H9 (cell line): Measurements from ENCODE around the gene PAX8. TPM values are rescaled to one million over a fixed set of nuclear protein-coding genes. Genes with fewer than 3 reads are reported as not detected.

Source experiments
- DNase-seq: peaks from one replicate; pipeline ENCODE4 v3.0.0-alpha.2; 2017
- H2AFZ ChIP-seq: one replicate; pipeline ENCODE4 v1.6.1; 2013; ENCODE audit warnings: mild to moderate bottlenecking, low read length, control low read depth, moderate library complexity
- H2AK5ac ChIP-seq: 2 replicates; pipeline ENCODE4 v1.6.1; 2013; ENCODE audit warnings: low read length, control low read depth, mixed read lengths; ENCODE audit not compliant: insufficient read length
- H2BK120ac ChIP-seq: one replicate; pipeline ENCODE4 v1.6.1; 2013; ENCODE audit warnings: low read depth, mild to moderate bottlenecking, low read length, control low read depth, inconsistent platforms; ENCODE audit not compliant: poor library complexity, severe bottlenecking
- H2BK12ac ChIP-seq: 2 replicates; pipeline ENCODE4 v1.6.1; 2013; ENCODE audit warnings: low read length, control low read depth, mixed read lengths, low read depth; ENCODE audit not compliant: insufficient read length
- H2BK15ac ChIP-seq: 2 replicates; pipeline ENCODE4 v1.6.1; 2013; ENCODE audit warnings: low read depth, low read length, control low read depth
- H2BK20ac ChIP-seq: one replicate; pipeline ENCODE4 v1.6.1; 2013; ENCODE audit warnings: low read depth, mild to moderate bottlenecking, low read length, control low read depth, inconsistent platforms; ENCODE audit not compliant: poor library complexity, severe bottlenecking
- H2BK5ac ChIP-seq: 2 replicates; pipeline ENCODE4 v1.6.1; 2013; ENCODE audit warnings: low read length, control low read depth, mixed read lengths; ENCODE audit not compliant: insufficient read length
- H3K14ac ChIP-seq: 2 replicates; pipeline ENCODE4 v1.6.1; 2013; ENCODE audit warnings: low read length, control low read depth; ENCODE audit not compliant: insufficient read depth
- H3K18ac ChIP-seq: 2 replicates; pipeline ENCODE4 v1.6.1; 2013; ENCODE audit warnings: low read depth, mild to moderate bottlenecking, mixed read lengths, low read length, control low read depth; ENCODE audit not compliant: insufficient read length
- H3K23ac ChIP-seq: 2 replicates; pipeline ENCODE4 v1.6.1; 2013; ENCODE audit warnings: low read length, control low read depth, mixed read lengths, low read depth; ENCODE audit not compliant: insufficient read length
- H3K23me2 ChIP-seq: 2 replicates; pipeline ENCODE4 v1.6.1; 2013; ENCODE audit warnings: low read depth, mild to moderate bottlenecking, mixed read lengths, low read length, control low read depth; ENCODE audit not compliant: insufficient read length, poor library complexity, severe bottlenecking
- H3K27ac ChIP-seq: 2 replicates; pipeline ENCODE4 v1.5.1; 2013; ENCODE audit warnings: low read length, control low read depth, mixed read lengths, low read depth; ENCODE audit not compliant: insufficient read length
- H3K27me3 ChIP-seq: 2 replicates; pipeline ENCODE4 v1.6.1; 2013; ENCODE audit warnings: low read length, control low read depth, inconsistent platforms; ENCODE audit not compliant: insufficient read depth
- H3K4ac ChIP-seq: 2 replicates; pipeline ENCODE4 v1.6.1; 2013; ENCODE audit warnings: low read depth, mild to moderate bottlenecking, control low read depth, inconsistent platforms, low read length, moderate library complexity
- H3K4me1 ChIP-seq: 2 replicates; pipeline ENCODE4 v1.6.1; 2013; ENCODE audit warnings: low read length, control low read depth, inconsistent platforms; ENCODE audit not compliant: insufficient read depth
- H3K4me2 ChIP-seq: 2 replicates; pipeline ENCODE4 v1.6.1; 2013; ENCODE audit warnings: low read length, control low read depth, mixed read lengths; ENCODE audit not compliant: insufficient read length, insufficient read depth
- H3K56ac ChIP-seq: 2 replicates; pipeline ENCODE4 v1.6.1; 2013; ENCODE audit warnings: low read depth, mild to moderate bottlenecking, mixed read lengths, low read length, control low read depth; ENCODE audit not compliant: insufficient read length
- H3K79me1 ChIP-seq: 2 replicates; pipeline ENCODE4 v1.6.1; 2013; ENCODE audit warnings: low read depth, mild to moderate bottlenecking, moderate library complexity, low read length, control low read depth, inconsistent platforms; ENCODE audit not compliant: insufficient read depth, poor library complexity, severe bottlenecking
- H3K79me2 ChIP-seq: 2 replicates; pipeline ENCODE4 v1.6.1; 2013; ENCODE audit warnings: low read length, control low read depth, inconsistent platforms; ENCODE audit not compliant: insufficient read depth
- H3K9ac ChIP-seq: 2 replicates; pipeline ENCODE4 v1.6.1; 2013; ENCODE audit warnings: low read length, control low read depth, mixed read lengths; ENCODE audit not compliant: insufficient read length; ENCODE audit errors: extremely low read depth
- H3K9me3 ChIP-seq: one replicate; pipeline ENCODE4 v1.6.1; 2013; ENCODE audit warnings: low read depth, low read length, inconsistent platforms; ENCODE audit not compliant: control insufficient read depth
- H3T11ph ChIP-seq: one replicate; pipeline ENCODE4 v1.6.1; 2013; ENCODE audit warnings: mild to moderate bottlenecking, low read length, control low read depth, inconsistent platforms
- H4K20me1 ChIP-seq: one replicate; pipeline ENCODE4 v1.6.1; 2013; ENCODE audit not compliant: control insufficient read depth, insufficient read length, insufficient read depth
- H4K5ac ChIP-seq: 2 replicates; pipeline ENCODE4 v1.6.1; 2013; ENCODE audit warnings: low read depth, mild to moderate bottlenecking, mixed read lengths, low read length, control low read depth; ENCODE audit not compliant: insufficient read length
- H4K8ac ChIP-seq: replicated peaks from 2 replicates; pipeline ENCODE4 v1.6.1; 2013; ENCODE audit warnings: low read length, control low read depth, mixed read lengths, low read depth; ENCODE audit not compliant: insufficient read length
- H4K91ac ChIP-seq: 2 replicates; pipeline ENCODE4 v1.6.1; 2013; ENCODE audit warnings: low read depth, mild to moderate bottlenecking, moderate library complexity, mixed read lengths, low read length, control low read depth; ENCODE audit not compliant: insufficient read length
- H3K27ac Mint-ChIP-seq, 3 experiments: 2 replicates in 2 of 3; 3 replicates in 1 of 3; pipeline ENCODE4 v1.8.0; 2020 to 2021; ENCODE audit warnings: mixed read lengths in 3 of 3, mild to moderate bottlenecking in 1 of 3, moderate library complexity in 1 of 3
- H3K27me3 Mint-ChIP-seq: 2 replicates; pipeline ENCODE4 v1.8.0; 2021; ENCODE audit warnings: low read depth, mild to moderate bottlenecking, moderate library complexity, mixed read lengths
- H3K36me3 Mint-ChIP-seq, 3 experiments: 2 replicates in 2 of 3; 3 replicates in 1 of 3; pipeline ENCODE4 v1.8.0; 2020 to 2021; ENCODE audit warnings: low read depth in 3 of 3, mixed read lengths in 3 of 3; ENCODE audit not compliant: insufficient read depth in 1 of 3
- H3K4me1 Mint-ChIP-seq, 2 experiments: 2 replicates each; pipeline ENCODE4 v1.8.0; 2020; ENCODE audit warnings: mixed read lengths in 2 of 2
- H3K4me3 Mint-ChIP-seq, 2 experiments: 2 replicates in 1 of 2; 3 replicates in 1 of 2; pipeline ENCODE4 v1.8.0; 2020 to 2021; ENCODE audit warnings: mild to moderate bottlenecking in 2 of 2, mixed read lengths in 2 of 2, moderate library complexity in 1 of 2
- H3K9me3 Mint-ChIP-seq, 2 experiments: 2 replicates in 1 of 2; 3 replicates in 1 of 2; pipeline ENCODE4 v1.8.0; 2020; ENCODE audit warnings: mild to moderate bottlenecking in 2 of 2, mixed read lengths in 2 of 2, moderate library complexity in 1 of 2
- CTCF ChIP-seq: fragments of 200-600 bp; sonication (generic); conservative IDR thresholded peaks from 3 replicates; pipeline ENCODE4 v1.8.0; 2021; ENCODE audit warnings: antibody characterized with exemption, mild to moderate bottlenecking
- WGBS: extraction: QIAGEN DNeasy Blood & Tissue Kit; methylation state at CpG from one replicate; pipeline ENCODE4 v1.1.7; 2013; ENCODE audit warnings: missing lambda C conversion rate, low lambda C conversion rate, mixed read lengths; ENCODE audit not compliant: insufficient read length; ENCODE audit errors: extremely low coverage; 5-methylcytosine and 5-hydroxymethylcytosine counted together
- total RNA-seq: library from RNA; stranded (reverse); gene quantifications from 2 replicates; pipeline ENCODE4 v1.2.1, GENCODE V29; 2021

Gene PAX8
- total RNA-seq, 1 experiment from 2014 or later: not detected

- H3K14ac ChIP-seq: no peak overlapping the region
- H3K4me1 Mint-ChIP-seq: peaks cover 12 to 13% of the 10 kb centered on the region in 2 experiments
- H3K36me3 Mint-ChIP-seq: no peaks in the 10 kb centered on the region; a peak in 1 of 7 replicates
Measured at GRCh38 chr2:113183264-113183663, 95.5 kb downstream of the PAX8 start.

More at GRCh38 chr2:113183264-113183663, 95.5 kb downstream of the PAX8 start:
- H2BK5ac ChIP-seq: no peak overlapping the region
- H4K8ac ChIP-seq: no peak overlapping the region
- H3K27me3 ChIP-seq: no peaks in the 10 kb centered on the region
- no peak overlapping the region for H3K56ac ChIP-seq
- Mint-ChIP-seq H3K9me3 (no peaks in the 10 kb centered on the region; a peak in 1 of 5 replicates), H3K27me3 (peaks cover 9% of the 10 kb centered on the region), H3K27ac (no peak overlapping the region), H3K4me3 (no peak overlapping the region)
- H4K5ac ChIP-seq: no peak overlapping the region
- H2BK20ac ChIP-seq: no peak overlapping the region
- no peak overlapping the region for H2BK120ac ChIP-seq
- H3K79me1 ChIP-seq: no peaks in the 10 kb centered on the region
- no peaks in the 10 kb centered on the region for H3K23me2 ChIP-seq
- no peak overlapping the region for H3K18ac ChIP-seq
- H3T11ph ChIP-seq: no peak overlapping the region
- H2AK5ac ChIP-seq: no peak overlapping the region
- no peak overlapping the region for H2BK15ac ChIP-seq
- no peaks in the 10 kb centered on the region for H3K9me3 ChIP-seq
- no peak overlapping the region for H4K91ac ChIP-seq
- H2AFZ ChIP-seq: no peak overlapping the region
- H4K20me1 ChIP-seq: no peaks in the 10 kb centered on the region
- no peak for DNase-seq
- no peak overlapping the region for H3K4me2 ChIP-seq
- no peak overlapping the region for H2BK12ac ChIP-seq
- H3K27ac ChIP-seq: no peak overlapping the region
- no peak overlapping the region for H3K23ac ChIP-seq
- H3K79me2 ChIP-seq: no peaks in the 10 kb centered on the region
- no peak overlapping the region for H3K4ac ChIP-seq
- WGBS: no CpG with 5 or more reads among the region's 8 CpGs
- no peak for TF ChIP-seq CTCF
- H3K4me1 ChIP-seq: no peaks in the 10 kb centered on the region; the same call in 1 of the 2 replicates
- no peak overlapping the region for H3K9ac ChIP-seq
